Kidney epithelial cell (primary cell): ENCODE results near the gene CRB3. TPM values are rescaled to one million over a fixed set of nuclear protein-coding genes. Genes with fewer than 3 reads are reported as not detected.

Experiments
- DNase-seq: peaks from one replicate; pipeline ENCODE4 v3.0.0-alpha.2; 2010; ENCODE audit warnings: low read depth
- H3K27me3 ChIP-seq: 2 replicates; pipeline ENCODE4 v1.6.0; 2011; ENCODE audit warnings: low read length; ENCODE audit not compliant: control insufficient read depth, insufficient read depth
- H3K36me3 ChIP-seq: 2 replicates; pipeline ENCODE4 v1.5.1; 2011; ENCODE audit warnings: low read length; ENCODE audit not compliant: control insufficient read depth, insufficient read depth
- H3K4me3 ChIP-seq: 2 replicates; pipeline ENCODE4 v1.5.1; 2011; ENCODE audit warnings: low read depth, mild to moderate bottlenecking, control low read depth, low read length
- CTCF ChIP-seq: IDR thresholded peaks from 2 replicates; pipeline ENCODE4 v1.5.1; 2011; ENCODE audit warnings: mild to moderate bottlenecking, moderate library complexity, low read length, control low read depth, inconsistent platforms; ENCODE audit not compliant: insufficient read depth, poor library complexity, severe bottlenecking
- total RNA-seq: library from RNA; depleted of rRNA; stranded (reverse); fragments of >200 nt; gene quantifications from 2 replicates; pipeline ENCODE4 v1.2.3, GENCODE V29; 2015

CRB3 gene
- total RNA-seq, 1 donor from 2014 or later: 87.8 TPM

DNA sequence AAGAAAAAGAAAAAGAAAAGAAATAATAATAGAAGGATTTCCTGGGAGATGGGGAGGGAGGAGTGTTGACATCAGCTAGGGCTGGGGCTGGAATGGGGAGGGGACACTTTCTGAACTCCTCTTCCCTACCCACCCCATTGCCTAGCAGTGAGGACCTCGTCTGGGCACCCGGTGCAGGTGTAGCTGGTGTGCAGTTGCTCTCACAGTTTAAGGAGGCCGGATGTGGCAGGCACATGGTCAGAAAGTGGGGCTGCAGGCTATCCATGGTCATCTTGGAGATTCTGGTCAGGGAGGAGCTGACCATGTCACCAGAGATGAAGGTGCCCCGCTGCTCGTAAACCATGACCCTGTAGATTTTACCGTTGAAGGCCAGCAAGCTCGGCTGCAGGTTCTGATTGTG lies 46.5 kb downstream of the CRB3 start:
- no peaks in the 10 kb centered on the region for H3K27me3 ChIP-seq
- H3K36me3 ChIP-seq: no peaks in the 10 kb centered on the region
- TF ChIP-seq CTCF: no peak
- H3K4me3 ChIP-seq: no peak overlapping the region
- DNase-seq: no peak

DNA sequence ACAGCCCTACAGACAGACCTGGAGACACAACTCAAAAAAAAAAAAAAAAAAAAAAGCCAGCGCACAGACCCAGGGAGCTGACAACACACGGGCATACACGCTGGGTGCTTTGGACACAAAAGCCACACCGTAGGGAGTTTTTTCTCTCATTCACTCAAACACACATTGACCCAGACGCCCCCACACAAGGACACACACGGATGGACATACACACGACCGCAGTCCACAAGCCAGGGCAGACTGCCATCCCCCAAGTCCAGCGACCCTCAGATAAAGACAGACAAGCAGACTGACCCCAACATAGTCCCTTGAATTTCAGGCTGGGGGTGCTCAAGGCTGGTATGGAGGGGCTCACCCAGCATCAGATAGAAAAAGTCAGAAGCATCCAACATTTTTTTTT lies 50.0 kb downstream of the CRB3 start:
- H3K36me3 ChIP-seq: no peaks in the 10 kb centered on the region
- DNase-seq: no peak
- H3K27me3 ChIP-seq: no peaks in the 10 kb centered on the region
- H3K4me3 ChIP-seq: no peak overlapping the region
- no peak for TF ChIP-seq CTCF

GRCh38 chr19:6514926-6515544 lies 51.0 kb downstream of the CRB3 start:
- no peak for TF ChIP-seq CTCF
- H3K4me3 ChIP-seq: no peak overlapping the region
- no peaks in the 10 kb centered on the region for H3K36me3 ChIP-seq
- no peaks in the 10 kb centered on the region for H3K27me3 ChIP-seq
- DNase-seq: no peak

GRCh38 chr19:6516018-6516658 lies 52.1 kb downstream of the CRB3 start:
- peak; percentile 79 for DNase-seq
- Histone ChIP-seq H3K27me3 (no peaks in the 10 kb centered on the region), H3K36me3 (no peaks in the 10 kb centered on the region), H3K4me3 (peak overlapping the region; percentile 67)
- no peak for TF ChIP-seq CTCF

Other genes with a start within 250 kb of the CRB3 start
- gene MLLT1, start 184.3 kb upstream of the CRB3 start, total RNA-seq: 23.1 and 27.6 TPM in 2 replicates
- gene ACER1, start 130.7 kb upstream of the CRB3 start, total RNA-seq: not detected in 2 replicates
- gene CLPP, start 102.7 kb upstream of the CRB3 start, total RNA-seq: 137 and 142 TPM in 2 replicates
- gene ALKBH7, start 91.5 kb upstream of the CRB3 start, total RNA-seq: 55.1 and 69.7 TPM in 2 replicates
- 1.5 TPM in 2 replicates for gene PSPN, start 88.3 kb upstream of the CRB3 start, total RNA-seq
- gene GTF2F1, start 71.1 kb upstream of the CRB3 start, total RNA-seq: 48.7 and 51.3 TPM in 2 replicates
- 175 and 211 TPM in 2 replicates for gene KHSRP, start 39.5 kb upstream of the CRB3 start, total RNA-seq
- gene SLC25A41, start 30.5 kb upstream of the CRB3 start, total RNA-seq: not detected in 2 replicates
- 68.6 and 87.7 TPM in 2 replicates for gene SLC25A23, start 4.5 kb upstream of the CRB3 start, total RNA-seq
- 1.6 and 4.6 TPM in 2 replicates for gene DENND1C, start 17.5 kb downstream of the CRB3 start, total RNA-seq
- gene TUBB4A, start 38.0 kb downstream of the CRB3 start, total RNA-seq: 1.3 and 4.0 TPM in 2 replicates
- 8.9 and 12.3 TPM in 2 replicates for gene TNFSF9, start 66.8 kb downstream of the CRB3 start, total RNA-seq
- gene CD70, start 126.9 kb downstream of the CRB3 start, total RNA-seq: 16.0 and 21.4 TPM in 2 replicates
- gene TNFSF14, start 205.9 kb downstream of the CRB3 start, total RNA-seq: not detected in 2 replicates